ENCODE measurements around the gene SPESP1. TPM values are rescaled to one million over a fixed set of nuclear protein-coding genes. Genes with fewer than 3 reads are reported as not detected.

SPESP1 gene
- total and polyA plus RNA-seq, 9 of the 15 experiments (the other 6 are each of a cell fraction or from before 2014, with no cell fraction given), result not detected

DNA sequence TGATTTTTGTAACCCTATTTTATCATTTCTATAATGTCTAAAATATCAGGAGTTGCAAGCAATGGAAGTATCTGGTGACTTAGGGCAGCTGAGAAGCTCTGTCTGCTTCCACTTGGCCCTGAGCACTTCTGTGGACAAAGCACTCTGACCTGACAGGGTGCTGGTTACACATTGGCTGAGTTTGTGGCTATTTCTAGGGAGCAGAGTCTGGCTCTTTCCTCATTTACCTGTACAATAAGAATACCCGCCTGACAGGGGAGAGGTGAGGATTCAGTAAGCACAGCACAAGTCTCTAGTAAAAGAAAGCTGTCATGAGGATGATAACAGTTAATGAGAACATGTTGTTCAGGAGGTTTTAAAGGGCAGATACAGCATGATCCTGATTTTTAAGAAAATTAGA, 33.3 kb upstream of the SPESP1 start (continued):
- TF ChIP-seq, protein P1, sequence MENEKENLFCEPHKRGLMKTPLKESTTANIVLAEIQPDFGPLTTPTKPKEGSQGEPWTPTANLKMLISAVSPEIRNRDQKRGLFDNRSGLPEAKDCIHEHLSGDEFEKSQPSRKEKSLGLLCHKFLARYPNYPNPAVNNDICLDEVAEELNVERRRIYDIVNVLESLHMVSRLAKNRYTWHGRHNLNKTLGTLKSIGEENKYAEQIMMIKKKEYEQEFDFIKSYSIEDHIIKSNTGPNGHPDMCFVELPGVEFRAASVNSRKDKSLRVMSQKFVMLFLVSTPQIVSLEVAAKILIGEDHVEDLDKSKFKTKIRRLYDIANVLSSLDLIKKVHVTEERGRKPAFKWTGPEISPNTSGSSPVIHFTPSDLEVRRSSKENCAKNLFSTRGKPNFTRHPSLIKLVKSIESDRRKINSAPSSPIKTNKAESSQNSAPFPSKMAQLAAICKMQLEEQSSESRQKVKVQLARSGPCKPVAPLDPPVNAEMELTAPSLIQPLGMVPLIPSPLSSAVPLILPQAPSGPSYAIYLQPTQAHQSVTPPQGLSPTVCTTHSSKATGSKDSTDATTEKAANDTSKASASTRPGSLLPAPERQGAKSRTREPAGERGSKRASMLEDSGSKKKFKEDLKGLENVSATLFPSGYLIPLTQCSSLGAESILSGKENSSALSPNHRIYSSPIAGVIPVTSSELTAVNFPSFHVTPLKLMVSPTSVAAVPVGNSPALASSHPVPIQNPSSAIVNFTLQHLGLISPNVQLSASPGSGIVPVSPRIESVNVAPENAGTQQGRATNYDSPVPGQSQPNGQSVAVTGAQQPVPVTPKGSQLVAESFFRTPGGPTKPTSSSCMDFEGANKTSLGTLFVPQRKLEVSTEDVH (IDR thresholded peaks at IDR 0.05; ENCODE audit: low read depth, partially characterized antibody), result no peak
- no peak for TF ChIP-seq ARNT (IDR thresholded peaks at IDR 0.05)
- no peak for TF ChIP-seq TFAM (CRISPR knock-in tag; conservative IDR thresholded peaks at IDR 0.05)
- TF ChIP-seq, protein P2, sequence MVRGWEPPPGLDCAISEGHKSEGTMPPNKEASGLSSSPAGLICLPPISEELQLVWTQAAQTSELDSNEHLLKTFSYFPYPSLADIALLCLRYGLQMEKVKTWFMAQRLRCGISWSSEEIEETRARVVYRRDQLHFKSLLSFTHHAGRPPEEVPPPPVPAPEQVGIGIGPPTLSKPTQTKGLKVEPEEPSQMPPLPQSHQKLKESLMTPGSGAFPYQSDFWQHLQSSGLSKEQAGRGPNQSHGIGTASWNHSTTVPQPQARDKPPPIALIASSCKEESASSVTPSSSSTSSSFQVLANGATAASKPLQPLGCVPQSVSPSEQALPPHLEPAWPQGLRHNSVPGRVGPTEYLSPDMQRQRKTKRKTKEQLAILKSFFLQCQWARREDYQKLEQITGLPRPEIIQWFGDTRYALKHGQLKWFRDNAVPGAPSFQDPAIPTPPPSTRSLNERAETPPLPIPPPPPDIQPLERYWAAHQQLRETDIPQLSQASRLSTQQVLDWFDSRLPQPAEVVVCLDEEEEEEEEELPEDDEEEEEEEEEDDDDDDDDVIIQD (CRISPR knock-in tag; IDR thresholded peaks at IDR 0.05), result no peak
- no peak for TF ChIP-seq NRF1 (conservative IDR thresholded peaks at IDR 0.05 in 1 of 2, IDR thresholded peaks at IDR 0.05 in 1 of 2)
- no peak for TF ChIP-seq ZNF707 (CRISPR knock-in tag; conservative IDR thresholded peaks at IDR 0.05)
- TF ChIP-seq ZNF175 (CRISPR knock-in tag; IDR thresholded peaks at IDR 0.05; ENCODE audit: low read depth), result no peak

DNA sequence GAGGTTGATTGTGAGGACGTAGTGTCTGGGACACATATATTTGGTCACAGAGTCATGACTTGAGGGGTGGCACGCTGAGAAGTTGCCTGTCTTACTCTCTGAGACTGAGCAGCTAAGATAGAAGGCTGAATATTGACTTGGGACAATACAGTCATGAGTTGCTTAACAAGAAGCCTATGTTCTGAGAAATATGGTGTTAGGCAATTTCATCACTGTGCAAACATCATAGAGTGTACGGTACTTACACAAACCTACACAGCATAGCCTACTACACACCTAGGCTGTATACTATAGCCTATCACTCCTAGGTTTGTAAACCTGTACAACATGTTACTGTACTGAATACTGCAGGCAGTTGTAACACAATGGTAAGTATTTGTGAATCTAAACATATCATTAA, 30.3 kb upstream of the SPESP1 start:
- no peak overlapping the region for H3K27ac ChIP-seq (ENCODE audit: extremely low read depth, low read depth, low read length)
- TF ChIP-seq E2F3 (CRISPR knock-in tag; IDR thresholded peaks at IDR 0.05), result no peak
- no peak for TF ChIP-seq ZBTB7A (IDR thresholded peaks at IDR 0.05; ENCODE audit: borderline replicate concordance, control insufficient read depth, low read depth, low read length)
- no peak for TF ChIP-seq ZNF324 (CRISPR knock-in tag; IDR thresholded peaks at IDR 0.05)
- no peak for TF ChIP-seq CHCHD3 (CRISPR knock-in tag; IDR thresholded peaks at IDR 0.05)
- TF ChIP-seq NCOA2 (IDR thresholded peaks at IDR 0.05; ENCODE audit: partially characterized antibody in 2 of 2), result no peak

More for the DNA sequence above, 30.3 kb upstream of the SPESP1 start:
- in situ Hi-C loops (cut with MboI) (no loop called here), intact Hi-C loops (cut with micrococcal nuclease) (no loop called here)
- ATAC-seq (no peak), DNase-seq (ENCODE audit: extremely low read depth in 1 of 4, low spot score in 3 of 4) (no peak), FAIRE-seq (no peak)
- H3K36me3 ChIP-seq (ENCODE audit: control insufficient read depth, insufficient read depth, low read length), result no peaks in the 10 kb centered on the region
- H3K79me2 ChIP-seq (ENCODE audit: control insufficient read depth, insufficient read depth, low read length), result no peaks in the 10 kb centered on the region
- H4K20me1 ChIP-seq (replicated peaks; ENCODE audit: control insufficient read depth, insufficient read depth, low read length), result no peaks in the 10 kb centered on the region
- no peaks in the 10 kb centered on the region for H3K9me3 ChIP-seq (replicated peaks; ENCODE audit: control insufficient read depth, insufficient read depth, low read depth, low read length)
- no peaks in the 10 kb centered on the region for H3K9me1 ChIP-seq (ENCODE audit: control insufficient read depth, insufficient read depth, low read length)
- H2AFZ ChIP-seq (ENCODE audit: low read depth, low read length), result no peak overlapping the region
- no peak overlapping the region for H3K9ac ChIP-seq (ENCODE audit: insufficient read depth in 1 of 2, low read depth in 2 of 2, low read length in 2 of 2)
- CTCF ChIA-PET (ENCODE audit: low intra/inter-chr PET ratio), result no interaction called here
- no peak overlapping the region for H3K4me2 ChIP-seq (ENCODE audit: insufficient read depth, low read length)
- no peak overlapping the region for H3K4me3 ChIP-seq
- H3K4me1 ChIP-seq (replicated peaks in 1 of 2; ENCODE audit: control insufficient read depth in 2 of 2, insufficient read depth in 2 of 2, low read length in 2 of 2), result no peaks in the 10 kb centered on the region
- H3K27me3 ChIP-seq (ENCODE audit: control insufficient read depth in 2 of 2, insufficient read depth in 2 of 2, low read length in 2 of 2), result peaks cover 7 to 12% of the 10 kb centered on the region in 2 experiments; a peak in 4 of 5 replicates
- WGBS (ENCODE audit: insufficient coverage, low coverage, missing lambda C conversion rate), result 2% methylated on average over 3 of the region's 3 CpGs
- no TSS peak for BruUV-seq (replicated peaks)
- POLR2A ChIA-PET, result no interaction called here

All from K562 (cell line).